Spleen (tissue), 7 donors: ENCODE measurements around the gene OSBPL9.

ENCODE experiments used
- CTCF ChIP-seq, 11 experiments: fragments of 200-600 bp in 7 of 11; fragments of 450-650 bp in 4 of 11; sonication (generic) in 4 of 11; IDR thresholded peaks in 8 of 11; conservative IDR thresholded peaks in 3 of 11; 1 replicate in 7 of 11; 2 replicates in 4 of 11; pipeline versions ENCODE4 v1.4.0 to v1.8.0; 2016 to 2021; ENCODE audit warnings: antibody characterized with exemption in 11 of 11, inconsistent platforms in 4 of 11, mild to moderate bottlenecking in 1 of 11
- POLR2A ChIP-seq, 3 donors: fragments of 450-650 bp; IDR thresholded peaks; one replicate each; pipeline ENCODE4 v1.5.1; 2017; ENCODE audit warnings: antibody characterized with exemption in 3 of 3, mild to moderate bottlenecking in 1 of 3
- POLR2AphosphoS5 ChIP-seq, 3 donors: sonication (generic); formaldehyde crosslinking; IDR thresholded peaks; one replicate each; pipeline ENCODE4 v1.5.1; 2017; ENCODE audit warnings: antibody characterized with exemption in 3 of 3
- donor health status: DM: no; HTN: no; CAD: no; lungs with moderate emphysema.
- donor health status: DM: no; HTN: no; CAD: no.
- donor health status: DM: no; HTN: no; CAD: no.

- no peak for TF ChIP-seq CTCF (IDR thresholded peaks at IDR 0.05 in 8 of 11, conservative IDR thresholded peaks at IDR 0.05 in 3 of 11)
- TF ChIP-seq POLR2AphosphoS5 (IDR thresholded peaks at IDR 0.05): no peak
- no peak for TF ChIP-seq POLR2A (IDR thresholded peaks at IDR 0.05)
These were observed 97.6 kb downstream of the OSBPL9 start for GRCh38 chr1:51714374-51715019.
